Liver (tissue), 5 donors: Measurements from ENCODE around the gene HOMER1. TPM values are rescaled to one million over a fixed set of nuclear protein-coding genes. Genes with fewer than 3 reads are reported as not detected.

Experiments
- polyA plus RNA-seq, 2 donors: library from polyadenylated mRNA; stranded (reverse) in 1 of 2; unstranded in 1 of 2; fragments of 200-250 nt in 1 of 2; fragments of >200 nt in 1 of 2; fragmentation: Nextera tagmentation in 1 of 2; extraction: Ambion mirVana in 1 of 2; gene quantifications; one replicate each; pipeline versions ENCODE4 v1.2.1 to v1.2.3, GENCODE V29; 2013 to 2015
- small RNA-seq: library from RNA; depleted of rRNA; stranded (forward); fragments of <200 nt; gene quantifications from one replicate; pipeline ENCODE3, GENCODE V24; 2014
- total RNA-seq, 2 donors: library from RNA; depleted of rRNA; stranded (reverse); fragments of >200 nt; gene quantifications; one replicate each; pipeline ENCODE4 v1.2.3, GENCODE V29; 2014
- donor health status: healthy.
- donor health status: healthy.
- donor health status: healthy.

Gene HOMER1
- total and polyA plus RNA-seq, 4 donors, result 0.33 to 8.7 (median 1.2) TPM

Small RNA genes within 50 kb of the gene (small RNA-seq; reads per million reads assigned to genes)
- gene RF00019, result not detected

Other genes starting within 250 kb of the HOMER1 start
- 10 to 100 TPM; 31.0 to 32.3 TPM for gene TENT2, start 98.3 kb upstream of the HOMER1 start, total RNA-seq
- gene TENT2, start 98.3 kb upstream of the HOMER1 start, polyA plus RNA-seq, result 10 to 100 TPM in 1 of 2 donors, 1 to 10 TPM in 1; 8.8 to 15.2 TPM
- 1 to 10 TPM; 2.6 to 2.9 TPM for gene CMYA5, start 175.7 kb upstream of the HOMER1 start, total RNA-seq
- gene CMYA5, start 175.7 kb upstream of the HOMER1 start, polyA plus RNA-seq, result 1 to 10 TPM; 1.3 to 1.5 TPM